Left ventricle myocardium inferior (tissue), 1 donor: ENCODE data around the gene IQSEC1. TPM values are rescaled to one million over a fixed set of nuclear protein-coding genes. Genes with fewer than 3 reads are reported as not detected.

Experiments used
- DNase-seq: peaks from one replicate; pipeline ENCODE4 v3.0.0-alpha.2; 2020
- H3K27ac ChIP-seq: fragments of 200-600 bp; replicated peaks from 2 replicates; pipeline ENCODE4 v1.8.0; 2021
- H3K27me3 ChIP-seq: fragments of 200-600 bp; 2 replicates; pipeline ENCODE4 v1.8.0; 2021; ENCODE audit warnings: low read depth
- H3K36me3 ChIP-seq: fragments of 200-600 bp; 2 replicates; pipeline ENCODE4 v1.8.0; 2021
- H3K4me1 ChIP-seq: fragments of 200-600 bp; 2 replicates; pipeline ENCODE4 v1.8.0; 2021
- H3K4me3 ChIP-seq: fragments of 200-600 bp; 2 replicates; pipeline ENCODE4 v1.8.0; 2021; ENCODE audit warnings: mild to moderate bottlenecking, moderate library complexity
- H3K9me3 ChIP-seq: fragments of 200-600 bp; replicated peaks from 2 replicates; pipeline ENCODE4 v1.8.0; 2021
- intact Hi-C: fragments of 100-400 bp; cut with micrococcal nuclease; formaldehyde crosslinking; loops from one replicate; pipeline ENCODE4 v1.11.0; 2022
- total RNA-seq: library from RNA; stranded (reverse); fragmentation: NEBNext Ultra II Directional; extraction: Animal tissue kit (Norgen Biotek cat#: 25700); gene quantifications from one replicate; pipeline ENCODE4 v1.2.1, GENCODE V29; 2021
- TF ChIP-seq, protein P1 (sequence below): fragments of 200-600 bp; IDR thresholded peaks from 2 replicates; pipeline ENCODE4 v1.8.0; 2021; ENCODE audit warnings: antibody characterized with exemption, mild to moderate bottlenecking, borderline replicate concordance
- donor health status: DM: no; HTN: yes; CAD: no; lungs with severe emphysema.

Gene IQSEC1
- total RNA-seq, 1 donor from 2014 or later = 78.6 TPM

DNA sequence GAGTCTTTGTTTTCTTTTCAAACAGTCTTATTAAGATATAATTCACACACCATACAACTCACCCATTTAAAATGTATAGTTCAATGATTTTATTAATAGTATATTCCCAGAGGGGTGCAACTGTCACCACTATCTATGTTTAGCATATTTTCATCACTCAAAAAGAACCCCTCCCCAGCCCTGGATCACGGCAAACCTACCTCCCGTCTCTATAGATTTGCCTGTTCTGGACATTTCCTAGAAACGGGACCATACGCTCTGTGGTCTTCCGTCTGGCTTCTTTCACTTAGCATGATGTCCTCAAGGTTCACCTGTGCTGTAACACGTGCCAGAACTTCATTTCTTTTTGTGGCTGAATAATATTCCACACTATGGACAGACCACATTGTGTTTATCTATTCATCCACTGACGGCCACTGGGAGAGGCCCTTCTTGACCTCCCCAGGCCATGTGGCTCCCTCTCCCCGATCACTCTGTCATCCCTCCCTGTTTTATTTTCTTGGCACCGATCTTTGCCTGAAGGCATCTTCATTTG is 56.4 kb downstream of the IQSEC1 start:
- Histone ChIP-seq H3K4me3 (peak overlapping the region; percentile 48), H3K27ac (peak overlapping the region; percentile 82), H3K4me1 (peaks cover 68% of the 10 kb centered on the region), H3K36me3 (no peaks in the 10 kb centered on the region), H3K9me3 (no peaks in the 10 kb centered on the region), H3K27me3 (no peaks in the 10 kb centered on the region)
- TF ChIP-seq, protein P1, sequence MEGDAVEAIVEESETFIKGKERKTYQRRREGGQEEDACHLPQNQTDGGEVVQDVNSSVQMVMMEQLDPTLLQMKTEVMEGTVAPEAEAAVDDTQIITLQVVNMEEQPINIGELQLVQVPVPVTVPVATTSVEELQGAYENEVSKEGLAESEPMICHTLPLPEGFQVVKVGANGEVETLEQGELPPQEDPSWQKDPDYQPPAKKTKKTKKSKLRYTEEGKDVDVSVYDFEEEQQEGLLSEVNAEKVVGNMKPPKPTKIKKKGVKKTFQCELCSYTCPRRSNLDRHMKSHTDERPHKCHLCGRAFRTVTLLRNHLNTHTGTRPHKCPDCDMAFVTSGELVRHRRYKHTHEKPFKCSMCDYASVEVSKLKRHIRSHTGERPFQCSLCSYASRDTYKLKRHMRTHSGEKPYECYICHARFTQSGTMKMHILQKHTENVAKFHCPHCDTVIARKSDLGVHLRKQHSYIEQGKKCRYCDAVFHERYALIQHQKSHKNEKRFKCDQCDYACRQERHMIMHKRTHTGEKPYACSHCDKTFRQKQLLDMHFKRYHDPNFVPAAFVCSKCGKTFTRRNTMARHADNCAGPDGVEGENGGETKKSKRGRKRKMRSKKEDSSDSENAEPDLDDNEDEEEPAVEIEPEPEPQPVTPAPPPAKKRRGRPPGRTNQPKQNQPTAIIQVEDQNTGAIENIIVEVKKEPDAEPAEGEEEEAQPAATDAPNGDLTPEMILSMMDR = no peak
- no peak for DNase-seq
- intact Hi-C loops = no loop called here

DNA sequence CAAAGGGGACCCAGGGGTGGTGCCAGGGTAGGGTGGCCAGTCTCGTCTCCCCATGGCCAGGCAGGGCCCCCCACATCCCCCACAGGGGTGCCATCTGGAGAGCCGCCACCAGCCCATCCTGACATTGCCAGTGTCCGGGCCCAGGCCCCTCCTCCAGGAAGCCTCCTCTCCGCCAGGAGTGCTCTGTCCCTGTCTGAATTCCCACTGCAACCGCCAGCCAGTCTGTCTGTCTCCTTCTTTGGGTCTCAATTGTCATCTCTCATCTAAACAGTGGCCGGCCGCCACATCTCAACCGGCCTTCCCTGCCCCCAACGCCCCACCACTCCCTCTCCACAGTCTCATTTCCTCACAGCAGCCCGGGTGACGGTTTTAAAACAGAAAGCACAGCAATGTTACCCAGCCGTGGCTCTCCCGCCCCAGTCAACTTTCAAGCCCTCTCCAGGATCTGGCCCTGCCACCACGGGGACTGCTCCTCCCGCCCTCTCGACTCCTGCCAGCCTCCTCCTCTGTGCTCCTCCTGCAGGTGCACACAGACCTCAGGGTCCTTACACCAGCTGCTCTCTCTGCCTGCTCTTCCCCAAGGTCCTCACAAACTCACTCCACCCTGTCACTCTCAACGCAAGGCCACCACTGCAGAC is 57.0 kb downstream of the IQSEC1 start:
- intact Hi-C loops = no loop called here
- no peaks in the 10 kb centered on the region for H3K27me3 ChIP-seq
- H3K36me3 ChIP-seq = no peaks in the 10 kb centered on the region
- H3K4me1 ChIP-seq = peaks cover 62% of the 10 kb centered on the region
- TF ChIP-seq, protein P1 = no peak
- DNase-seq = peak; percentile 66
- no peaks in the 10 kb centered on the region for H3K9me3 ChIP-seq
- H3K4me3 ChIP-seq = peak overlapping the region; percentile 48
- peak overlapping the region; percentile 82 for H3K27ac ChIP-seq

DNA sequence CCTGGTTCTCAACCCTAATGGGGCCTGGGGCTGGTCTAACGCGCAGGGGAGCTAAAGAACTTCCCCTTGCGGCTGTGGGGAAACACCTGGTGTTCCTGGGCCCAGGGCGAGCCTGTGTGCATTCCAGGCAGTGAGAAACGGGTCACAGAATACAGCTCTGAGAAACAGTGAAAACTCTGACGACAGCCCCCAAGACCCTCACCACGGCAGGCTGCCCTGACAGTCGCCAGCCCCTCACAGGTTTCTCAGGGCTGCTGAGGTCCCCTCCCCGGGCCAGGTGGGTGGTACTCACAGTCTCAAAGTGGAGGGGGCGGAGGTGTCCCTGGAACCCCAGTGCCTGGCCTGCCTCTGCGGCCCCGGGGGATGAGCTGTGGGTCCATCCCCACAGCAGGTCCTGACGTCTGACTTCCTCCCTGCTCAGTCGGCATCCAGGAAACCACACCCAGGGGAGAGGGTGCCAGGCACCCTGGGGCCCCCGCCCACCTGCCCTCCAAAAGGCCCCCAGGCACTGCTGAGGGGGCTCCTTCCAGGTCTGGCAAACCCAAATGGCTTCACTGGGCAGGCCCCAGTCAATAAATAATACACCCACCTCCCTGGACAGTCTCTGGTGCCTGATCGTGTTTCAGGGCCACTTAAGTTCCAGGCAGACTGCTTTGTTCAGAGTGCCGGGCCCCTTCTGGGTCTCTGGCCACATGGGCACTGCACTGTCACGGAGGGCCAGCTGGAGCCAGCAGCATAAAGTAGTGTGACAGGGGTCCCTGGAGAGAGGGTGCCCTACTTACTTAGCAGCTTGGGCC is 57.7 kb downstream of the IQSEC1 start:
- no peak for DNase-seq
- Histone ChIP-seq H3K9me3 (no peaks in the 10 kb centered on the region), H3K4me1 (peaks cover 55% of the 10 kb centered on the region), H3K4me3 (peak overlapping the region; percentile 48), H3K27me3 (no peaks in the 10 kb centered on the region), H3K36me3 (no peaks in the 10 kb centered on the region), H3K27ac (peak overlapping the region; percentile 82)
- TF ChIP-seq, protein P1 = no peak
- intact Hi-C loops = no loop called here

DNA sequence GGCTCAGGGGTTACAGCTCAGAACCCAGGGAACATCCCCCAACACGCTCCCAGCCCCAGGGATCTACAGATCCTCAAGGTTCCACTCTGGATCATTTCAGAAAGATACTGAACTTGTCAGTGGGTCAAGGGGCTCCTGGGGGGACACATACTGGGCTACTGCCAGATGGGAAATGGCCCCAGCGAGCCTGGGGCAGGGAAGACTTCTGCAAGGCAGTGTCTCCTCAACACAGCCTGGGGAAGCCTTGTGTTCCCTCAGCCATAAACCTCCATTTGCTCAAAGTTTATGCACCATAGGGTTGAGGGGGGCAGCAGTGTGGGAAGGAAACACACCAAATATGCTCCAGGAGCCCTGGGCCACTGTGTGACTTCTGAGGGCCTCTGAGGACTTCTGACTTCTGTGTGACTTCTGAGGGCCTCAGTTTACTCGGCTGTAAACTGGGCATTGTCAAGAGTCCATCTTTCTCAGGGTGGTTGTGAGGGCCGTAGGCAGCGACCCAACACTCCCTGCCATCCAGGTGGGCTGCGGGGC is 58.4 kb downstream of the IQSEC1 start:
- Histone ChIP-seq H3K27me3 (no peaks in the 10 kb centered on the region), H3K4me3 (peak overlapping the region; percentile 48), H3K9me3 (no peaks in the 10 kb centered on the region), H3K4me1 (peaks cover 48% of the 10 kb centered on the region), H3K36me3 (no peaks in the 10 kb centered on the region), H3K27ac (peak overlapping the region; percentile 82)
- intact Hi-C loops = no loop called here
- TF ChIP-seq, protein P1 = no peak
- no peak for DNase-seq

DNA sequence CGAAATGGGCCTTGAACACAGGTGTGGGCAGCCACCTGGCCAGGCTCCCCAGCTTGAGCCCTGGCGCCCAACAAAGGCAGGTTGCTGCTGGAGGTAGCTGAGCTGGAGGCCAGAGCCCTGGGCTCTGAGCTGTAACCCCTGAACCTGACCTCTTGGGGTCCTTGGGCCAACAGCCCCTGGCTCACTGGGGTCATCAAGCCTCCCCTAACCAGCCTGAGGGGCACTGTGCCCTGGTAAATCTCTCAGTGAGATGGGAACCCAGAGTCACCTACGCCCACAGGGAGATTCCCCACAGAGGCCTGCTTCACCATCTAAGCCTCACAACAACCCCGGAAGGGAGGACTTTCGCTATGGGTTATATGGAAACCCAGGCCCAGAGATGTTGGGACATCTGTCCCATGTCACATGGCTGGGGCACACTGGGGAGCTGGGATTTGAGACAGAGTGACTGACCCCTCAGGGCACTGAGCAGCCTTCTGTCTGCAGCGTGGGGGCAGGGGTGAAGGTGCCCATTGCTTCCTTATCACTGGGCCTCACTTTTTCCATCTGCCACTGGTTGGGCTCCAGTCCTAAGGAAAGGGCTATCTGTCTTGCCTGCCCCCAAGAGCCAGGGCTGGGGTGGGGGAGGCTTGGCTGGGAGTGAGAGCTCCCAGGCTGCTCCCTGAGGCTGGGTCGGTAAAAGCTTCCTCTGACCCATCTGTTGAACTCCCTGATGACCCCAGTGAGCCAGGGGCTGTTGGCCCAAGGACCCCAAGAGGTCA is 59.1 kb downstream of the IQSEC1 start:
- Histone ChIP-seq H3K36me3 (no peaks in the 10 kb centered on the region), H3K4me3 (peak overlapping the region; percentile 48), H3K27me3 (no peaks in the 10 kb centered on the region), H3K4me1 (peaks cover 45% of the 10 kb centered on the region), H3K27ac (peak overlapping the region; percentile 82), H3K9me3 (no peaks in the 10 kb centered on the region)
- intact Hi-C loops = no loop called here
- no peak for DNase-seq
- TF ChIP-seq, protein P1 = no peak
